ENCODE results near the gene FHIT.

FHIT gene

DNA sequence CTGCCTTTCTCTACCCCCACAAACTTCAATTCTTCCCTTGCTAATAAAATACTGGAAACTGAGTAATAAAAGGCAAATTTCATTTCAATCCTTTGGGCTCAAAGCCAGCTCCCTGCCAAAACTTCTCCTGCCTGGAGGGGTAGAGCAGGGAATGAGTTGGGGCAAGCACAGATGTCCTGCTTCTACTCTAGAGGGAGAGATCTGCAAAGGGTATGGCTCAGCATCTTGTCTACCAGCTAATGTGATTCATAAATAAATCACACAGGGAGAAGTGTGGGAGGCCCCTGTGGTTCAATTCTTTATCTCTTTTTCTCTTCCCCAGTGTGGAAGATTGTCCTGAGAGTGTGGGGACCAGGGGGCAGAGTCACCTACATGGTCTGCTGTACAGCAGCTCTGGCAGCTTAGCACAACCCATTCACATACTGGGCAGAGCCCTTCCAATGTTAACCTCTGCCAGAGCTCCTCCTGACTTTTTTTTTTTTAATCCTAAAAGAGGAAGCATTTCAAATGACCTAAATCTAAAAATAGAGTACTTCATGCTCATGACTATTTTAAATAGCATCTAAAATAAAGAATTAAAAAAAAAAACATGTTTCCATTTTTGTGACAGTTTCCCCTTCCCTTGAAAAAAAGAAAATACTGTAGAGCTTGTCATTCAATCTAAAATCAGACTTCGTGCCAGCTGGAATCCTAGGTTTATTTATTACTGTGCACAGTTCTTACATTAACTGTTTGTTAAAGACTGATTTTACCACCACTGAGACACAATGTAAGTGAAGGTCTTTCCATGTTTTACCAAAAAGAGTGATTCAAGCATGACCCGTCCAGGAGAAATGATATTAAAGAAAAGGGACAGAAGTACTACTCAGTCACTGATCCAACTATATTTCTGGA is 1117.7 kb downstream of the FHIT start:
- H3K27ac ChIP-seq (ENCODE audit: low read depth, low read length) = no peak overlapping the region
- no peaks in the 10 kb centered on the region for H3K9me3 ChIP-seq (ENCODE audit: insufficient read depth, low read length)
- H3K79me2 ChIP-seq (ENCODE audit: insufficient read depth, low read length) = no peaks in the 10 kb centered on the region
- no peaks in the 10 kb centered on the region for H4K20me1 ChIP-seq (ENCODE audit: low read depth, low read length)
- H3K4me3 ChIP-seq (ENCODE audit: insufficient read depth, low read length, poor library complexity, severe bottlenecking) = no peak overlapping the region
- H3K9me2 ChIP-seq (replicated peaks; ENCODE audit: insufficient read depth, low read length) = no peaks in the 10 kb centered on the region
- H3K9ac ChIP-seq (ENCODE audit: low read length) = no peak overlapping the region
- no peaks in the 10 kb centered on the region for H3K27me3 ChIP-seq (ENCODE audit: low read length)
- no peaks in the 10 kb centered on the region for H3K36me3 ChIP-seq (ENCODE audit: low read length)
- H3K4me2 ChIP-seq (ENCODE audit: low read depth, low read length, poor library complexity, severe bottlenecking) = no peak overlapping the region
- H2AFZ ChIP-seq (ENCODE audit: low read depth, low read length, severe bottlenecking) = no peak overlapping the region
- TF ChIP-seq EZH2phosphoT487 (conservative IDR thresholded peaks at IDR 0.05; ENCODE audit: low read length) = no peak
- TF ChIP-seq, protein P1, sequence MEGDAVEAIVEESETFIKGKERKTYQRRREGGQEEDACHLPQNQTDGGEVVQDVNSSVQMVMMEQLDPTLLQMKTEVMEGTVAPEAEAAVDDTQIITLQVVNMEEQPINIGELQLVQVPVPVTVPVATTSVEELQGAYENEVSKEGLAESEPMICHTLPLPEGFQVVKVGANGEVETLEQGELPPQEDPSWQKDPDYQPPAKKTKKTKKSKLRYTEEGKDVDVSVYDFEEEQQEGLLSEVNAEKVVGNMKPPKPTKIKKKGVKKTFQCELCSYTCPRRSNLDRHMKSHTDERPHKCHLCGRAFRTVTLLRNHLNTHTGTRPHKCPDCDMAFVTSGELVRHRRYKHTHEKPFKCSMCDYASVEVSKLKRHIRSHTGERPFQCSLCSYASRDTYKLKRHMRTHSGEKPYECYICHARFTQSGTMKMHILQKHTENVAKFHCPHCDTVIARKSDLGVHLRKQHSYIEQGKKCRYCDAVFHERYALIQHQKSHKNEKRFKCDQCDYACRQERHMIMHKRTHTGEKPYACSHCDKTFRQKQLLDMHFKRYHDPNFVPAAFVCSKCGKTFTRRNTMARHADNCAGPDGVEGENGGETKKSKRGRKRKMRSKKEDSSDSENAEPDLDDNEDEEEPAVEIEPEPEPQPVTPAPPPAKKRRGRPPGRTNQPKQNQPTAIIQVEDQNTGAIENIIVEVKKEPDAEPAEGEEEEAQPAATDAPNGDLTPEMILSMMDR (IDR thresholded peaks at IDR 0.05; ENCODE audit: insufficient read depth, low read length, poor library complexity, severe bottlenecking) = no peak
- no peaks in the 10 kb centered on the region for H3F3A ChIP-seq (ENCODE audit: insufficient read depth)

DNA sequence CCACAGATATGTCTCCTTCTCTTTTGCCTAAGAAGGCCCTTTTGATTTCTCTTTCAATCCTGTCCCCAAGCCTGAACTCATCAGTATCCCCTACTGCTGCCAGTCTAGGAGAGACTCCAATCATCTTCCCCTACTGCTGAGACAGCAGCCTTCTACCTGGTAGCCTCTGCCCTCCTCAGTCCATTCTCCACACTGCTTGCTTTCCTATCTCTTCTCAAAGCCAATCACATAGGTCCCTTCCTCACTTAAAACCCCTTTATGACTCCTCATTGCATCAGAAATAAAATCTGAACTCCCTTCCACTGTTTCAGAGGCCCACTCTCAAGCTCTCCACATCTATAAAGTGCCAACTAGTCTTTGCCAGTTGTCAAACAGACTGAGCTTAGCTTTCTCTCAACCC is 1119.6 kb downstream of the FHIT start:
- no peaks in the 10 kb centered on the region for H4K20me1 ChIP-seq (ENCODE audit: low read depth, low read length)
- H3K4me3 ChIP-seq (ENCODE audit: insufficient read depth, low read length, poor library complexity, severe bottlenecking) = no peak overlapping the region
- no peaks in the 10 kb centered on the region for H3K36me3 ChIP-seq (ENCODE audit: low read length)
- TF ChIP-seq EZH2phosphoT487 (conservative IDR thresholded peaks at IDR 0.05; ENCODE audit: low read length) = no peak
- TF ChIP-seq, protein P1 (IDR thresholded peaks at IDR 0.05; ENCODE audit: insufficient read depth, low read length, poor library complexity, severe bottlenecking) = no peak
- no peaks in the 10 kb centered on the region for H3K79me2 ChIP-seq (ENCODE audit: insufficient read depth, low read length)
- H3F3A ChIP-seq (ENCODE audit: insufficient read depth) = no peaks in the 10 kb centered on the region
- H3K27ac ChIP-seq (ENCODE audit: low read depth, low read length) = no peak overlapping the region
- H3K9me3 ChIP-seq (ENCODE audit: insufficient read depth, low read length) = no peaks in the 10 kb centered on the region
- H2AFZ ChIP-seq (ENCODE audit: low read depth, low read length, severe bottlenecking) = no peak overlapping the region
- H3K9ac ChIP-seq (ENCODE audit: low read length) = no peak overlapping the region
- no peaks in the 10 kb centered on the region for H3K9me2 ChIP-seq (replicated peaks; ENCODE audit: insufficient read depth, low read length)
- H3K27me3 ChIP-seq (ENCODE audit: low read length) = no peaks in the 10 kb centered on the region
- no peak overlapping the region for H3K4me2 ChIP-seq (ENCODE audit: low read depth, low read length, poor library complexity, severe bottlenecking)

DNA sequence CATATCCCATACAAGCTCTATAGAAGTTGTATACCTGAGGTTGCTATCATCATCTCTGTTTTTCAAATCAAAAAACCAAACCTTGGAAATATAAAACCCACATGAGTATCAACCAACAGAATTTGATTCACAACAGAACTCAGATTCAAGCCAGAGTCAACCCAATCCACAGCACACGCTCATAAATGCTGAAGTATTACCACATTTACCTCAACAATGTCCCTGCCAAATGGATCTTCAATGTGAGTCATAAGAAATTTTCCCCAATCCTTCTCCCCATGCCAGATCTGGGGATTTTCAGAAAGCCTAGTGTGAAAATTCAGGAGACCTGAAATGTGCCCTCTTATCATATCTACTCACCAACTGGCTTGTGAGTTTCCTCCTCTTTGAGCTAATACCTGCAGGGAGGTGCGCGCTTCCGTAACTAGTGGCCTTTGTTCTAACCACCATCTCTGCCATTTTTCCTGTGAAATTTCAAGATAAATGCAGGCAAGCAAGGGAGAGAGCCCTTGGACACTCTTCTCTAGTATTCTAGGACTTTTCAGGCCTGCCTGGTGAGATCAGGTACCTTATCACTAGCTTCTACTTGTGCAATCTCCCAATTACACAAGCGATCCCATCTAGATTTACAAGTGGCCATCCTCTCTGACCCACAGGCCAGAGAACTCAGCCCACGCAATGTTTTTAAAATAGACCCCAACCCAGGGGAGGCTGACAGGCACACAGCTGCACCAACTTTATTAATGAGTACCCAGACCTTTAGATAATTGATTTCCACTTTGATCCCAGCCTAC is 1124.5 kb downstream of the FHIT start:
- H3K79me2 ChIP-seq (ENCODE audit: insufficient read depth, low read length) = no peaks in the 10 kb centered on the region
- no peaks in the 10 kb centered on the region for H3K36me3 ChIP-seq (ENCODE audit: low read length)
- H3K9ac ChIP-seq (ENCODE audit: low read length) = no peak overlapping the region
- no peak overlapping the region for H3K4me2 ChIP-seq (ENCODE audit: low read depth, low read length, poor library complexity, severe bottlenecking)
- H3K27ac ChIP-seq (ENCODE audit: low read depth, low read length) = no peak overlapping the region
- H2AFZ ChIP-seq (ENCODE audit: low read depth, low read length, severe bottlenecking) = no peak overlapping the region
- no peak overlapping the region for H3K4me3 ChIP-seq (ENCODE audit: insufficient read depth, low read length, poor library complexity, severe bottlenecking)
- no peaks in the 10 kb centered on the region for H3F3A ChIP-seq (ENCODE audit: insufficient read depth)
- H3K9me3 ChIP-seq (ENCODE audit: insufficient read depth, low read length) = no peaks in the 10 kb centered on the region
- H4K20me1 ChIP-seq (ENCODE audit: low read depth, low read length) = no peaks in the 10 kb centered on the region
- H3K9me2 ChIP-seq (replicated peaks; ENCODE audit: insufficient read depth, low read length) = no peaks in the 10 kb centered on the region
- TF ChIP-seq, protein P1 (IDR thresholded peaks at IDR 0.05; ENCODE audit: insufficient read depth, low read length, poor library complexity, severe bottlenecking) = no peak
- no peak for TF ChIP-seq EZH2phosphoT487 (conservative IDR thresholded peaks at IDR 0.05; ENCODE audit: low read length)
- H3K27me3 ChIP-seq (ENCODE audit: low read length) = no peaks in the 10 kb centered on the region
